Endodermal cell (in vitro differentiated cells): ENCODE results near the gene CYP2B6. TPM values are rescaled to one million over a fixed set of nuclear protein-coding genes. Genes with fewer than 3 reads are reported as not detected.

Source experiments
- DNase-seq: peaks from one replicate; pipeline ENCODE4 v3.0.0-alpha.2; 2017
- H3K27ac ChIP-seq: 2 replicates; pipeline ENCODE4 v1.5.1; 2013; ENCODE audit warnings: mild to moderate bottlenecking, low read depth, low read length, moderate library complexity
- H3K27me3 ChIP-seq: 2 replicates; pipeline ENCODE4 v1.6.1; 2013; ENCODE audit warnings: mild to moderate bottlenecking, low read length, moderate library complexity; ENCODE audit not compliant: insufficient read depth, control insufficient read depth, poor library complexity, severe bottlenecking
- H3K36me3 ChIP-seq: 2 replicates; pipeline ENCODE4 v1.7.0; 2013; ENCODE audit warnings: mild to moderate bottlenecking, low read length, moderate library complexity; ENCODE audit not compliant: control insufficient read depth, insufficient read depth
- H3K4me1 ChIP-seq: one replicate; pipeline ENCODE4 v1.7.0; 2013; ENCODE audit warnings: low read length; ENCODE audit not compliant: control insufficient read depth, insufficient read depth
- H3K4me3 ChIP-seq: 2 replicates; pipeline ENCODE4 v1.5.1; 2013; ENCODE audit warnings: mild to moderate bottlenecking, low read length, moderate library complexity
- H3K9ac ChIP-seq: 2 replicates; pipeline ENCODE4 v1.6.1; 2013; ENCODE audit warnings: mild to moderate bottlenecking, low read length, moderate library complexity; ENCODE audit not compliant: poor library complexity, severe bottlenecking; ENCODE audit errors: extremely low read depth
- H3K9me3 ChIP-seq: 2 replicates; pipeline ENCODE4 v1.6.1; 2013; ENCODE audit warnings: mild to moderate bottlenecking, low read length, moderate library complexity; ENCODE audit not compliant: control insufficient read depth
- H3K27ac Mint-ChIP-seq: 2 replicates; pipeline ENCODE4 v1.8.0; 2020; ENCODE audit warnings: mixed read lengths
- H3K27me3 Mint-ChIP-seq: 2 replicates; pipeline ENCODE4 v1.8.0; 2021; ENCODE audit warnings: mild to moderate bottlenecking, mixed read lengths; ENCODE audit not compliant: insufficient read depth
- H3K36me3 Mint-ChIP-seq: 2 replicates; pipeline ENCODE4 v1.8.0; 2020; ENCODE audit warnings: low read depth, mixed read lengths
- H3K4me1 Mint-ChIP-seq: 2 replicates; pipeline ENCODE4 v1.8.0; 2020; ENCODE audit warnings: mixed read lengths
- H3K4me3 Mint-ChIP-seq: 2 replicates; pipeline ENCODE4 v1.8.0; 2020; ENCODE audit warnings: mild to moderate bottlenecking, moderate library complexity, mixed read lengths
- H3K9me3 Mint-ChIP-seq: 2 replicates; pipeline ENCODE4 v1.8.0; 2020; ENCODE audit warnings: mild to moderate bottlenecking, mixed read lengths
- WGBS, 2 experiments: methylation state at CpG; one replicate each; pipeline versions ENCODE4 v1.1.5 to v1.1.7; 2013; ENCODE audit warnings: missing lambda C conversion rate in 2 of 2, mixed read lengths in 1 of 2; ENCODE audit not compliant: insufficient coverage in 1 of 2, insufficient read length in 1 of 2; 5-methylcytosine and 5-hydroxymethylcytosine counted together
- total RNA-seq, 2 donors: library from RNA; stranded (reverse); fragmentation: NEBNext Ultra II Directional in 1 of 2; extraction: Animal tissue kit (Norgen Biotek cat#: 25700) in 1 of 2; gene quantifications; 2 replicates in 1 of 2; 3 replicates in 1 of 2; pipeline ENCODE4 v1.2.1, GENCODE V29; 2021
- TF ChIP-seq, protein P1 (sequence below): fragments of 200-600 bp; sonication (generic); conservative IDR thresholded peaks from 2 replicates; pipeline ENCODE4 v1.5.0; 2021; ENCODE audit warnings: antibody characterized with exemption, mild to moderate bottlenecking

The CYP2B6 gene
- total RNA-seq, 2 donors from 2014 or later, result 0.75 TPM; not detected in 1

DNA sequence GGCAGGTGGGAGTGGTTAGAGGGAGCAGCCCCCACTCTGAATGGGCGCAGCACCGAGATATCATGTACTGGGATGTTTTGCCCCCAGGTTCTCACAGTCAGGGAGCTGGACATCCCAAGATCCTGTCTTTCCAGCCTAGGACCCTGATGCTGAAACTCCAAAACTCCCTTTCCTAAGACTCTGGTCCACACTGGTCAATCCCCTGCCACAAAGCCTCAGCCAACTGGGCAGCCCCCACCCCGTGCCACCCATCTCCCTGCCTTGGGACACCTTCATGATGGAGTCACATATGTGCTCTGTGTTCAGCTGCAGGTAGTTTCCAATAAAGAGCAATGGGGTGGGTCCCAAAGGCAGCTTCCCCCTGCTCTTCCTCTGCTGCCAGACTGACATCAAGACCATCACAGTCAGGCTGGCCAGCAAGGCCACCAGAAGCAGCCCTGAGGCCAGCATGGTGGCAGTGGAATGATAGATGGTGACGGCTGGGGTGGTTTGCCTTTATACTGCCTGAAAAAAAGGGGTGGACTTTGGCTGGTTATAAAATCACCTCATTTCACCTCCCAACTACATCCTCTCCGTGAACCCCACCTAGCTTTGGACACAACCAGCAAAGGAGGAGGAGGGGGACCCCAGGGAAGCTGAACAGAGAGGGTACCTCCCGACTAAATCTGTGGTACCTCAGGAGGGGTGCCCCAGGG is 36.3 kb downstream of the CYP2B6 start:
- peaks cover 22% of the 10 kb centered on the region for H3K27me3 ChIP-seq
- H3K9me3 ChIP-seq, result no peaks in the 10 kb centered on the region
- Mint-ChIP-seq H3K4me1 (peaks cover 24% of the 10 kb centered on the region), H3K4me3 (no peak overlapping the region), H3K27me3 (peaks cover 69% of the 10 kb centered on the region), H3K27ac (no peak overlapping the region), H3K9me3 (no peaks in the 10 kb centered on the region), H3K36me3 (no peaks in the 10 kb centered on the region)
- H3K27ac ChIP-seq, result no peak overlapping the region
- TF ChIP-seq, protein P1, sequence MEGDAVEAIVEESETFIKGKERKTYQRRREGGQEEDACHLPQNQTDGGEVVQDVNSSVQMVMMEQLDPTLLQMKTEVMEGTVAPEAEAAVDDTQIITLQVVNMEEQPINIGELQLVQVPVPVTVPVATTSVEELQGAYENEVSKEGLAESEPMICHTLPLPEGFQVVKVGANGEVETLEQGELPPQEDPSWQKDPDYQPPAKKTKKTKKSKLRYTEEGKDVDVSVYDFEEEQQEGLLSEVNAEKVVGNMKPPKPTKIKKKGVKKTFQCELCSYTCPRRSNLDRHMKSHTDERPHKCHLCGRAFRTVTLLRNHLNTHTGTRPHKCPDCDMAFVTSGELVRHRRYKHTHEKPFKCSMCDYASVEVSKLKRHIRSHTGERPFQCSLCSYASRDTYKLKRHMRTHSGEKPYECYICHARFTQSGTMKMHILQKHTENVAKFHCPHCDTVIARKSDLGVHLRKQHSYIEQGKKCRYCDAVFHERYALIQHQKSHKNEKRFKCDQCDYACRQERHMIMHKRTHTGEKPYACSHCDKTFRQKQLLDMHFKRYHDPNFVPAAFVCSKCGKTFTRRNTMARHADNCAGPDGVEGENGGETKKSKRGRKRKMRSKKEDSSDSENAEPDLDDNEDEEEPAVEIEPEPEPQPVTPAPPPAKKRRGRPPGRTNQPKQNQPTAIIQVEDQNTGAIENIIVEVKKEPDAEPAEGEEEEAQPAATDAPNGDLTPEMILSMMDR, result no peak
- WGBS, 2 experiments, result 80 to 93% methylated on average over 2 to 6 of the region's 6 CpGs
- H3K9ac ChIP-seq, result no peak overlapping the region
- DNase-seq, result no peak
- H3K4me3 ChIP-seq, result no peak overlapping the region
- no peaks in the 10 kb centered on the region for H3K36me3 ChIP-seq
- peaks cover 12% of the 10 kb centered on the region for H3K4me1 ChIP-seq

DNA sequence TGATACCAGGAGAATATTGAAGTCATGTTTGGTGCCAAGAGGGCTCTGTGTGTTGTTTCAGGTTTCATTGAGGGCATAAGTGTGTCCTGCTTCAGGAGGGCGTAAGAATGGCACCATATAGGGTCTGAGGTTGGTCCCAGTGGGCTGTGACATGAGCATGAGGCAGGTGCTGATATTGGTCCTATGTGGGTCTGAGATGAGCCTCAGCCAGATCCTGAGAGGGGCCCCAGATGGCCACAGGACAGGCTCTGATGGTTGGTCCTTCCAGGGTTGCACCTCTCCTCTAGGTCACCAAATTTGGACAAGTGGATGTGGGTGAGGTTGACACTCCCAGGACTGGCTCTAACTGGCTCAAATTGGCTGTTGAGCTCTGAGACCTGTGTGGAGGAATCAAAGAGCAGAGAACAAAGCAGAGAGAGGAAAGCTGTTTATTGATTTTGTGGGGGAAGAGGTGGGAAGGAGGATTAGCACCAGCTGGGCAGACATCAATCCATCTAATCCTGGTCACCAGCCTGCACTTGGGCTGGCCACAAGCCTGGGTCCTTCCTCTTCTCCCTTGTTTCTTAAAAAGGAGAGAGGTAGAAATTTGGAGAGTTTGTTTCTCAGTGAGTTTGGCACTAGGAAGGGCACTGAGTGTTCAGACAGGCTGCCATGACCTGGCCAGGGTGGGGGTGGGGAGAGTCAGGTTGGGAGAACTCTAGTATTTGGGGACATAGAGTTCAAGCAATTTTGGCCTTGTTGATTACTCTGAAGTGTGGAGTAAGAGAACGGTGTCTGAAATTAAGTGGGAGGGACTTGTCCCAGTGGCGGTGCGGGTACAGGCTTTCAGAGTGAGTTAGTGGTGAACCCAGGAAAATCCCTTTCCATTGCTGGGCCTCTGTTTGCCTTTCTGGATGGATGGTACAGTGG is 38.7 kb downstream of the CYP2B6 start:
- Mint-ChIP-seq H3K9me3 (peaks cover 11% of the 10 kb centered on the region), H3K36me3 (no peaks in the 10 kb centered on the region), H3K4me1 (peaks cover 16% of the 10 kb centered on the region), H3K27me3 (peaks cover 58% of the 10 kb centered on the region), H3K4me3 (no peak overlapping the region), H3K27ac (no peak overlapping the region)
- H3K27me3 ChIP-seq, result peaks cover 17% of the 10 kb centered on the region
- H3K9me3 ChIP-seq, result no peaks in the 10 kb centered on the region
- TF ChIP-seq, protein P1, result no peak
- WGBS, 2 experiments, result 99% methylated on average over 4 of the region's 4 CpGs; no CpG with 5 or more reads in 1 of the 2 experiments
- H3K27ac ChIP-seq, result no peak overlapping the region
- no peak overlapping the region for H3K4me3 ChIP-seq
- no peaks in the 10 kb centered on the region for H3K36me3 ChIP-seq
- no peak overlapping the region for H3K9ac ChIP-seq
- peaks cover 10% of the 10 kb centered on the region for H3K4me1 ChIP-seq
- DNase-seq, result no peak

DNA sequence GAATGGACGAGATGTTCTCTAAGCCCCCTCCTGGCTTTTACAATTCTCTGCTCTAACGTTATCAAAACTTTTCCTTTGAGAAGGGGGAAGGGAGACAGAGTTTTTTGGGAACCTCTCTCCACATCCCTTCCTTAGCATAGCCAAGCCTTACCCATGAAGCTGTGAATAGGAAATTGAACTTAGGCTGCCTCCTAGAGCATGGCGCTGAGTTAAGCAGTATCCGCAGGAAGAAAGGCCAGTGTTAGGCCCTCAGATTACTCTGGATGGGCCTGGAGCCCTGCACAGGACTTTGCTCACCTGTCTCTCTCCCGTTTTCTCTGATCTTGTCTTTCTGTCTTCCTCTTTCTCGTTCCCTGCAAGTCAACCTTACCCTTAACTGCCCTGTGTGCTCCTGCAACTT is 39.6 kb downstream of the CYP2B6 start:
- 65 to 74% methylated on average over 4 of the region's 6 CpGs for WGBS, 2 experiments
- no peaks in the 10 kb centered on the region for H3K9me3 ChIP-seq
- no peak overlapping the region for H3K27ac ChIP-seq
- no peak overlapping the region for H3K9ac ChIP-seq
- H3K4me3 ChIP-seq, result no peak overlapping the region
- TF ChIP-seq, protein P1, result peak; percentile 53
- Mint-ChIP-seq H3K4me3 (no peak overlapping the region), H3K27me3 (peaks cover 55% of the 10 kb centered on the region), H3K9me3 (peaks cover 16% of the 10 kb centered on the region), H3K4me1 (peaks cover 16% of the 10 kb centered on the region), H3K27ac (no peak overlapping the region), H3K36me3 (no peaks in the 10 kb centered on the region)
- peak; percentile 58 for DNase-seq
- H3K27me3 ChIP-seq, result peaks cover 17% of the 10 kb centered on the region
- no peaks in the 10 kb centered on the region for H3K36me3 ChIP-seq
- H3K4me1 ChIP-seq, result peaks cover 10% of the 10 kb centered on the region
